WTC11 (cell line): Measurements from ENCODE around the gene PDE1C. TPM values are rescaled to one million over a fixed set of nuclear protein-coding genes. Genes with fewer than 3 reads are reported as not detected.

Experiments
- ATAC-seq: fragments of 200-7000 bp; cut with Tn5 transposase; 2 replicates; pipeline ENCODE4 v1.10.0; 2021; ENCODE audit warnings: mild to moderate bottlenecking, moderate library complexity
- CTCF ChIA-PET: fragments of 300-600 bp; sonication (Branson Sonifier 250); formaldehyde crosslinking; loops from one replicate; lab custom pipeline; 2021; ENCODE audit warnings: antibody characterized with exemption; lab: Charles Lee
- POLR2A ChIA-PET: fragments of 350-600 bp; sonication (Branson Sonifier 250); formaldehyde crosslinking; loops from one replicate; lab custom pipeline; 2021; ENCODE audit warnings: antibody characterized with exemption; lab: Charles Lee
- DNase-seq: peaks from one replicate; pipeline ENCODE4 v3.0.0; 2021; ENCODE audit warnings: low spot score
- H3K27ac Mint-ChIP-seq: 2 replicates; pipeline ENCODE4 v1.8.0; 2021; ENCODE audit warnings: mixed read lengths
- H3K27me3 Mint-ChIP-seq: 2 replicates; pipeline ENCODE4 v1.8.0; 2021; ENCODE audit warnings: low read depth, mild to moderate bottlenecking, moderate library complexity, mixed read lengths
- H3K36me3 Mint-ChIP-seq: 2 replicates; pipeline ENCODE4 v1.8.0; 2021; ENCODE audit warnings: mixed read lengths
- H3K4me1 Mint-ChIP-seq: 2 replicates; pipeline ENCODE4 v1.8.0; 2022; ENCODE audit warnings: mixed read lengths
- H3K4me3 Mint-ChIP-seq: 2 replicates; pipeline ENCODE4 v1.8.0; 2021; ENCODE audit warnings: mild to moderate bottlenecking, moderate library complexity, mixed read lengths
- H3K9me3 Mint-ChIP-seq: 2 replicates; pipeline ENCODE4 v1.8.0; 2021; ENCODE audit warnings: mixed read lengths
- ESRRA ChIP-seq: sonication (generic); formaldehyde crosslinking; IDR thresholded peaks from 2 replicates; pipeline ENCODE4 v1.8.1; 2022; ENCODE audit warnings: mild to moderate bottlenecking, missing genetic modification reagents, borderline replicate concordance
- ETV6 ChIP-seq: sonication (generic); formaldehyde crosslinking; IDR thresholded peaks from 2 replicates; pipeline ENCODE4 v1.8.1; 2022; ENCODE audit warnings: mild to moderate bottlenecking, missing genetic modification reagents
- GABPB1 ChIP-seq: sonication (generic); formaldehyde crosslinking; IDR thresholded peaks from 2 replicates; pipeline ENCODE4 v1.8.1; 2023; ENCODE audit warnings: mild to moderate bottlenecking, missing genetic modification reagents
- IRF2 ChIP-seq: sonication (generic); formaldehyde crosslinking; IDR thresholded peaks from 2 replicates; pipeline ENCODE4 v1.8.0; 2022; ENCODE audit warnings: low read depth, missing genetic modification reagents, borderline replicate concordance
- MXD4 ChIP-seq: fragments of 250-450 bp; sonication (Bioruptor Pico); IDR thresholded peaks from 2 replicates; pipeline ENCODE4 v1.8.0; 2021; ENCODE audit warnings: mild to moderate bottlenecking, moderate library complexity, borderline replicate concordance
- MYBL2 ChIP-seq: sonication (generic); formaldehyde crosslinking; IDR thresholded peaks from 2 replicates; pipeline ENCODE4 v1.8.1; 2023; ENCODE audit warnings: mild to moderate bottlenecking, moderate library complexity, missing genetic modification reagents
- NR1H2 ChIP-seq: sonication (generic); formaldehyde crosslinking; IDR thresholded peaks from 2 replicates; pipeline ENCODE4 v1.9.0; 2021; ENCODE audit warnings: mild to moderate bottlenecking, moderate library complexity, missing genetic modification reagents
- NR2C2 ChIP-seq: sonication (generic); formaldehyde crosslinking; IDR thresholded peaks from 2 replicates; pipeline ENCODE4 v1.8.0; 2022; ENCODE audit warnings: mild to moderate bottlenecking, missing genetic modification reagents
- RORB ChIP-seq: fragments of 250-450 bp; sonication (Bioruptor Pico); IDR thresholded peaks from 2 replicates; pipeline ENCODE4 v1.9.0; 2021; ENCODE audit warnings: mild to moderate bottlenecking
- SMAD4 ChIP-seq: sonication (generic); formaldehyde crosslinking; IDR thresholded peaks from 2 replicates; pipeline ENCODE4 v1.8.0; 2022; ENCODE audit warnings: mild to moderate bottlenecking, missing genetic modification reagents
- TEAD1 ChIP-seq: sonication (generic); formaldehyde crosslinking; IDR thresholded peaks from 2 replicates; pipeline ENCODE4 v1.8.0; 2022; ENCODE audit warnings: mild to moderate bottlenecking, missing genetic modification reagents
- TEAD4 ChIP-seq: sonication (generic); formaldehyde crosslinking; IDR thresholded peaks from 2 replicates; pipeline ENCODE4 v1.8.0; 2022; ENCODE audit warnings: mild to moderate bottlenecking, missing genetic modification reagents
- ZNF263 ChIP-seq: sonication (generic); formaldehyde crosslinking; IDR thresholded peaks from 2 replicates; pipeline ENCODE4 v1.8.1; 2022; ENCODE audit warnings: low read depth, mild to moderate bottlenecking, moderate library complexity, missing genetic modification reagents
- ZNF423 ChIP-seq: fragments of 250-450 bp; sonication (Bioruptor Pico); IDR thresholded peaks from 2 replicates; pipeline ENCODE4 v2.1.2; 2022; ENCODE audit warnings: mild to moderate bottlenecking, moderate library complexity
- total RNA-seq: library from RNA; stranded (reverse); gene quantifications from 3 replicates; pipeline ENCODE4 v1.2.3, GENCODE V29; 2021
- TF ChIP-seq, protein P1 (sequence below): fragments of 250-450 bp; sonication (Bioruptor Pico); IDR thresholded peaks from 2 replicates; pipeline ENCODE4 v1.9.0; 2021; ENCODE audit warnings: mild to moderate bottlenecking
- TF ChIP-seq, protein P2 (sequence below): fragments of 200-600 bp; IDR thresholded peaks from 2 replicates; pipeline ENCODE4 v1.8.0; 2022; ENCODE audit warnings: antibody characterized with exemption
- TF ChIP-seq, protein P3 (sequence below): sonication (generic); formaldehyde crosslinking; IDR thresholded peaks from 2 replicates; pipeline ENCODE4 v1.8.0; 2022; ENCODE audit warnings: mild to moderate bottlenecking, missing genetic modification reagents
- TF ChIP-seq, protein P4 (sequence below): sonication (generic); formaldehyde crosslinking; IDR thresholded peaks from 2 replicates; pipeline ENCODE4 v1.8.1; 2023; ENCODE audit warnings: mild to moderate bottlenecking, moderate library complexity, missing genetic modification reagents
- TF ChIP-seq, protein P5 (sequence below): sonication (generic); formaldehyde crosslinking; IDR thresholded peaks from 2 replicates; pipeline ENCODE4 v1.8.0; 2023; ENCODE audit warnings: missing genetic modification reagents
- TF ChIP-seq, protein P6 (sequence below): sonication (generic); formaldehyde crosslinking; IDR thresholded peaks from 2 replicates; pipeline ENCODE4 v1.8.0; 2022; ENCODE audit warnings: mild to moderate bottlenecking, missing genetic modification reagents

PDE1C gene
- total RNA-seq, 1 experiment from 2014 or later, result 0.55 TPM

DNA sequence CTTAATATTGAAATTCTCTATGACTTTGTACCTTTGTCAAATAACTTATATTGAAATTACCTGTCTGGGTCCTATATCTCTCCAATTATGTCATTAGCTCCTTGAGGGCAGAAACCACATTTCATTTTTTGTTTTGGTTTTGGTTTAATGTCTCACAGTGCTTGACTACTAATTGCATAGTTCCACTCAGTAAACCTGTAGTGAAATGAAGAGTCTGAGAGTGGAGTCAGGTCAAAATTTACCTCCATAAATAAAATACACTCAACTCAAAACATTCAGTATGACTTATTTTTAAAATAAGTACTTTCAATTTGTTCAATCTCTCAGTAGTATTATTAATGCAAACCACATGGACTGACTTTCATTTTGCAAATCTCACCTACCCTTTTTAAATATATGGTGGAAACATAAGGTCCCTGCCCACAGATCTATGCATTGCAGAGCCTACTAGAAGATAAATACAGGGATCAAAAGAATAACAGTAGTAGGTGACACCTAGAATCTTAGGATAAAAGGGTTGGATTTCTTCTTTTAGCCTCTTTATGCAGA lies 32.5 kb downstream of the PDE1C start:
- no peak for ATAC-seq
- Mint-ChIP-seq H3K27ac (no peak overlapping the region), H3K4me3 (no peak overlapping the region), H3K27me3 (peaks cover 18% of the 10 kb centered on the region), H3K9me3 (peaks cover 27% of the 10 kb centered on the region), H3K36me3 (peaks cover 10% of the 10 kb centered on the region), H3K4me1 (peaks cover 25% of the 10 kb centered on the region)
- TF ChIP-seq, protein P1, sequence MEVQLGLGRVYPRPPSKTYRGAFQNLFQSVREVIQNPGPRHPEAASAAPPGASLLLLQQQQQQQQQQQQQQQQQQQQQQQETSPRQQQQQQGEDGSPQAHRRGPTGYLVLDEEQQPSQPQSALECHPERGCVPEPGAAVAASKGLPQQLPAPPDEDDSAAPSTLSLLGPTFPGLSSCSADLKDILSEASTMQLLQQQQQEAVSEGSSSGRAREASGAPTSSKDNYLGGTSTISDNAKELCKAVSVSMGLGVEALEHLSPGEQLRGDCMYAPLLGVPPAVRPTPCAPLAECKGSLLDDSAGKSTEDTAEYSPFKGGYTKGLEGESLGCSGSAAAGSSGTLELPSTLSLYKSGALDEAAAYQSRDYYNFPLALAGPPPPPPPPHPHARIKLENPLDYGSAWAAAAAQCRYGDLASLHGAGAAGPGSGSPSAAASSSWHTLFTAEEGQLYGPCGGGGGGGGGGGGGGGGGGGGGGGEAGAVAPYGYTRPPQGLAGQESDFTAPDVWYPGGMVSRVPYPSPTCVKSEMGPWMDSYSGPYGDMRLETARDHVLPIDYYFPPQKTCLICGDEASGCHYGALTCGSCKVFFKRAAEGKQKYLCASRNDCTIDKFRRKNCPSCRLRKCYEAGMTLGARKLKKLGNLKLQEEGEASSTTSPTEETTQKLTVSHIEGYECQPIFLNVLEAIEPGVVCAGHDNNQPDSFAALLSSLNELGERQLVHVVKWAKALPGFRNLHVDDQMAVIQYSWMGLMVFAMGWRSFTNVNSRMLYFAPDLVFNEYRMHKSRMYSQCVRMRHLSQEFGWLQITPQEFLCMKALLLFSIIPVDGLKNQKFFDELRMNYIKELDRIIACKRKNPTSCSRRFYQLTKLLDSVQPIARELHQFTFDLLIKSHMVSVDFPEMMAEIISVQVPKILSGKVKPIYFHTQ, result no peak
- TF ChIP-seq, protein P2, sequence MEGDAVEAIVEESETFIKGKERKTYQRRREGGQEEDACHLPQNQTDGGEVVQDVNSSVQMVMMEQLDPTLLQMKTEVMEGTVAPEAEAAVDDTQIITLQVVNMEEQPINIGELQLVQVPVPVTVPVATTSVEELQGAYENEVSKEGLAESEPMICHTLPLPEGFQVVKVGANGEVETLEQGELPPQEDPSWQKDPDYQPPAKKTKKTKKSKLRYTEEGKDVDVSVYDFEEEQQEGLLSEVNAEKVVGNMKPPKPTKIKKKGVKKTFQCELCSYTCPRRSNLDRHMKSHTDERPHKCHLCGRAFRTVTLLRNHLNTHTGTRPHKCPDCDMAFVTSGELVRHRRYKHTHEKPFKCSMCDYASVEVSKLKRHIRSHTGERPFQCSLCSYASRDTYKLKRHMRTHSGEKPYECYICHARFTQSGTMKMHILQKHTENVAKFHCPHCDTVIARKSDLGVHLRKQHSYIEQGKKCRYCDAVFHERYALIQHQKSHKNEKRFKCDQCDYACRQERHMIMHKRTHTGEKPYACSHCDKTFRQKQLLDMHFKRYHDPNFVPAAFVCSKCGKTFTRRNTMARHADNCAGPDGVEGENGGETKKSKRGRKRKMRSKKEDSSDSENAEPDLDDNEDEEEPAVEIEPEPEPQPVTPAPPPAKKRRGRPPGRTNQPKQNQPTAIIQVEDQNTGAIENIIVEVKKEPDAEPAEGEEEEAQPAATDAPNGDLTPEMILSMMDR, result no peak
- TF ChIP-seq ESRRA (CRISPR knock-in tag) (no peak), IRF2 (CRISPR knock-in tag) (no peak), MYBL2 (CRISPR knock-in tag) (no peak)
- TF ChIP-seq, protein P3, sequence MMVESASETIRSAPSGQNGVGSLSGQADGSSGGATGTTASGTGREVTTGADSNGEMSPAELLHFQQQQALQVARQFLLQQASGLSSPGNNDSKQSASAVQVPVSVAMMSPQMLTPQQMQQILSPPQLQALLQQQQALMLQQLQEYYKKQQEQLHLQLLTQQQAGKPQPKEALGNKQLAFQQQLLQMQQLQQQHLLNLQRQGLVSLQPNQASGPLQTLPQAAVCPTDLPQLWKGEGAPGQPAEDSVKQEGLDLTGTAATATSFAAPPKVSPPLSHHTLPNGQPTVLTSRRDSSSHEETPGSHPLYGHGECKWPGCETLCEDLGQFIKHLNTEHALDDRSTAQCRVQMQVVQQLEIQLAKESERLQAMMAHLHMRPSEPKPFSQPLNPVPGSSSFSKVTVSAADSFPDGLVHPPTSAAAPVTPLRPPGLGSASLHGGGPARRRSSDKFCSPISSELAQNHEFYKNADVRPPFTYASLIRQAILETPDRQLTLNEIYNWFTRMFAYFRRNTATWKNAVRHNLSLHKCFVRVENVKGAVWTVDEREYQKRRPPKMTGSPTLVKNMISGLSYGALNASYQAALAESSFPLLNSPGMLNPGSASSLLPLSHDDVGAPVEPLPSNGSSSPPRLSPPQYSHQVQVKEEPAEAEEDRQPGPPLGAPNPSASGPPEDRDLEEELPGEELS (CRISPR knock-in tag), result no peak
- DNase-seq, result no peak
- CTCF ChIA-PET, result no interaction called here
- POLR2A ChIA-PET, result no interaction called here

DNA sequence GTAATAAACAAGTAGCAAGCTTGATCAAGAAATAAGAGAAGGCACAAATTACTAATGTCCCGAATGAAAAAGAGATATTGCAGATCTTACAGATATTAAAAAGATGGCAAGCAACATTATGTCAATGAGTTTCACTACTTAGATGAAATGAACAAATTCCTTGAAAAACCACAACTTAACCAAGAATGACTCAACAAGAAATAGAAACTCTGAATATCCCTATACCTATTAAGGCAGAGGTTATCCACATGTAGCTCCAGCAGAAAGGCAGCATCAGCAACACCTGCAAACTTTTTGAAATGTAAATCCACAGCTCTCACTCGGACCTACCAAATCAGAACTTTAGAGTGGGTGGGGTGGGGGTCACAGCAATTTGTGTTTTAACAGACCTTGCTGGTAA lies 33.6 kb downstream of the PDE1C start:
- H3K4me3 Mint-ChIP-seq, result no peak overlapping the region
- ChIA-PET CTCF (no interaction called here), POLR2A (no interaction called here)
- DNase-seq (no peak), ATAC-seq (no peak)
- H3K4me1 Mint-ChIP-seq, result peaks cover 21% of the 10 kb centered on the region
- H3K27me3 Mint-ChIP-seq, result peaks cover 11% of the 10 kb centered on the region
- H3K27ac Mint-ChIP-seq, result no peak overlapping the region
- H3K9me3 Mint-ChIP-seq, result peaks cover 27% of the 10 kb centered on the region
- H3K36me3 Mint-ChIP-seq, result peaks cover 10% of the 10 kb centered on the region
- TF ChIP-seq NR2C2 (CRISPR knock-in tag) (no peak), ZNF423 (no peak), RORB (CRISPR knock-in tag) (no peak), MXD4 (no peak), ETV6 (no peak), ZNF263 (CRISPR knock-in tag) (no peak), TEAD4 (CRISPR knock-in tag) (no peak), NR1H2 (no peak), TEAD1 (CRISPR knock-in tag) (no peak), GABPB1 (no peak), SMAD4 (CRISPR knock-in tag) (no peak)
- TF ChIP-seq, protein P2, result no peak
- TF ChIP-seq, protein P4, sequence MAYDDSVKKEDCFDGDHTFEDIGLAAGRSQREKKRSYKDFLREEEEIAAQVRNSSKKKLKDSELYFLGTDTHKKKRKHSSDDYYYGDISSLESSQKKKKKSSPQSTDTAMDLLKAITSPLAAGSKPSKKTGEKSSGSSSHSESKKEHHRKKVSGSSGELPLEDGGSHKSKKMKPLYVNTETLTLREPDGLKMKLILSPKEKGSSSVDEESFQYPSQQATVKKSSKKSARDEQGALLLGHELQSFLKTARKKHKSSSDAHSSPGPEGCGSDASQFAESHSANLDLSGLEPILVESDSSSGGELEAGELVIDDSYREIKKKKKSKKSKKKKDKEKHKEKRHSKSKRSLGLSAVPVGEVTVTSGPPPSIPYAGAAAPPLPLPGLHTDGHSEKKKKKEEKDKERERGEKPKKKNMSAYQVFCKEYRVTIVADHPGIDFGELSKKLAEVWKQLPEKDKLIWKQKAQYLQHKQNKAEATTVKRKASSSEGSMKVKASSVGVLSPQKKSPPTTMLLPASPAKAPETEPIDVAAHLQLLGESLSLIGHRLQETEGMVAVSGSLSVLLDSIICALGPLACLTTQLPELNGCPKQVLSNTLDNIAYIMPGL (CRISPR knock-in tag), result no peak
- TF ChIP-seq, protein P5, sequence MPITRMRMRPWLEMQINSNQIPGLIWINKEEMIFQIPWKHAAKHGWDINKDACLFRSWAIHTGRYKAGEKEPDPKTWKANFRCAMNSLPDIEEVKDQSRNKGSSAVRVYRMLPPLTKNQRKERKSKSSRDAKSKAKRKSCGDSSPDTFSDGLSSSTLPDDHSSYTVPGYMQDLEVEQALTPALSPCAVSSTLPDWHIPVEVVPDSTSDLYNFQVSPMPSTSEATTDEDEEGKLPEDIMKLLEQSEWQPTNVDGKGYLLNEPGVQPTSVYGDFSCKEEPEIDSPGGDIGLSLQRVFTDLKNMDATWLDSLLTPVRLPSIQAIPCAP (CRISPR knock-in tag), result no peak
- TF ChIP-seq, protein P6, sequence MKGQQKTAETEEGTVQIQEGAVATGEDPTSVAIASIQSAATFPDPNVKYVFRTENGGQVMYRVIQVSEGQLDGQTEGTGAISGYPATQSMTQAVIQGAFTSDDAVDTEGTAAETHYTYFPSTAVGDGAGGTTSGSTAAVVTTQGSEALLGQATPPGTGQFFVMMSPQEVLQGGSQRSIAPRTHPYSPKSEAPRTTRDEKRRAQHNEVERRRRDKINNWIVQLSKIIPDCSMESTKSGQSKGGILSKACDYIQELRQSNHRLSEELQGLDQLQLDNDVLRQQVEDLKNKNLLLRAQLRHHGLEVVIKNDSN (CRISPR knock-in tag), result no peak
- TF ChIP-seq, protein P1, result no peak
